Measurements from ENCODE around the gene MAPKAPK5. TPM values are rescaled to one million over a fixed set of nuclear protein-coding genes. Genes with fewer than 3 reads are reported as not detected.

Gene MAPKAPK5
- polyA plus RNA-seq, 3 donors = 25.3 to 58.2 (median 28.2) TPM

DNA sequence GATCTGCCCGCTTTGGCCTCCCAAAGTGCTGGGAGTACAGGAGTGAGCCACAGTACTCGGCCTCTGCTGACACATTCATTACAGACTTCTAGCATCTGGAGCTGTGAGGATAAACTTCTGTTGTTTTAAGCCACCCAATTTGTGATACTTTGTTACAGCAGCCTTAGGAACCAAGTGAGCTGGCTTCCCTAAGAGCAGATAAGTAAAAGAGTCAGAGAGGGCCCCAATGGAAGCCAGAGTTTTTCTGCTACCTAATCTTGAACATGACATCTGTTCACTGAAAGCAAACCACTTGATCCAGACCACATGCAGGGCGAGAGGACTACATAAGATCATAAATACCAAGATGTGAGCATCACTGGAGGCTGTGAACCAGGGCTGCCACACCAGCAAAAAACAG is 3.7 kb upstream of the MAPKAPK5 start:
- intact Hi-C loops (cut with micrococcal nuclease) = no loop called here
- H3K4me2 ChIP-seq (replicated peaks; ENCODE audit: extremely low read depth, low read length, poor library complexity, severe bottlenecking) = no peak overlapping the region
- DNase-seq = no peak
- peaks cover 36% of the 10 kb centered on the region for H3K79me2 ChIP-seq (ENCODE audit: insufficient read depth, low read length)
- H3K36me3 ChIP-seq (replicated peaks in 1 of 2; ENCODE audit: control insufficient read depth in 1 of 2, insufficient read depth in 2 of 2, low read length in 2 of 2) = peaks cover 9 to 14% of the 10 kb centered on the region in 2 donors
- no peak for TF ChIP-seq CTCF (IDR thresholded peaks at IDR 0.05)
- H3K27ac ChIP-seq (ENCODE audit: low read depth in 1 of 2, low read length in 2 of 2) = no peak overlapping the region
- peaks cover 32 to 43% of the 10 kb centered on the region in 2 donors for H3K4me1 ChIP-seq (ENCODE audit: control insufficient read depth in 1 of 2, insufficient read depth in 2 of 2, low read length in 2 of 2)
- H3K4me3 ChIP-seq (replicated peaks in 1 of 3; ENCODE audit: low read depth in 2 of 3, low read length in 3 of 3) = no peak overlapping the region
- Mint-ChIP-seq H3K9me3 (peaks cover 0 to 3% (median 0%) of the 10 kb centered on the region in 7 donors), H3K36me3 (peaks cover 17 to 29% of the 10 kb centered on the region in 2 donors), H3K4me3 (no peak overlapping the region), H3K27me3 (ENCODE audit: low read depth in 3 of 3) (no peaks in the 10 kb centered on the region), H3K4me1 (peaks cover 54% of the 10 kb centered on the region), H3K27ac (peak overlapping the region in 2 of 7 donors; percentile 38 to 42)
- H3K9me3 ChIP-seq (replicated peaks in 1 of 2; ENCODE audit: control insufficient read depth in 1 of 2, insufficient read depth in 1 of 2, low read length in 2 of 2) = no peaks in the 10 kb centered on the region
- no peaks in the 10 kb centered on the region for H3K27me3 ChIP-seq (ENCODE audit: control insufficient read depth in 2 of 2, insufficient read depth in 2 of 2, low read length in 2 of 2)
- H4K20me1 ChIP-seq (ENCODE audit: insufficient read depth, low read length) = peaks cover 5% of the 10 kb centered on the region
- no peak overlapping the region for H2AFZ ChIP-seq (ENCODE audit: insufficient read depth, low read depth, low read length, poor library complexity, severe bottlenecking)
- 100% methylated on average over 2 of the region's 3 CpGs for WGBS (ENCODE audit: insufficient coverage)
- no peak overlapping the region for H3K9ac ChIP-seq (ENCODE audit: insufficient read depth, low read length, poor library complexity, severe bottlenecking)

GRCh38 chr12:111840807-111841206 is 1.2 kb upstream of the MAPKAPK5 start:
- peak overlapping the region; percentile 81 for H2AFZ ChIP-seq (ENCODE audit: insufficient read depth, low read depth, low read length, poor library complexity, severe bottlenecking)
- peaks cover 11 to 19% of the 10 kb centered on the region in 2 donors for H3K36me3 ChIP-seq (replicated peaks in 1 of 2; ENCODE audit: control insufficient read depth in 1 of 2, insufficient read depth in 2 of 2, low read length in 2 of 2)
- WGBS (ENCODE audit: insufficient coverage) = 44% methylated on average over 10 of the region's 11 CpGs
- Mint-ChIP-seq H3K4me1 (peaks cover 47% of the 10 kb centered on the region), H3K9me3 (no peaks in the 10 kb centered on the region), H3K36me3 (peaks cover 25 to 47% of the 10 kb centered on the region in 2 donors), H3K27ac (peak overlapping the region; percentile 94 to 97 (median 96)), H3K4me3 (peak overlapping the region; percentile 93 to 96), H3K27me3 (ENCODE audit: low read depth in 3 of 3) (no peaks in the 10 kb centered on the region)
- peak overlapping the region; percentile 78 to 97 (median 90) for H3K4me3 ChIP-seq (replicated peaks in 1 of 3; ENCODE audit: low read depth in 2 of 3, low read length in 3 of 3)
- peaks cover 27 to 37% of the 10 kb centered on the region in 2 donors for H3K4me1 ChIP-seq (ENCODE audit: control insufficient read depth in 1 of 2, insufficient read depth in 2 of 2, low read length in 2 of 2)
- peak overlapping the region; percentile 90 for H3K4me2 ChIP-seq (replicated peaks; ENCODE audit: extremely low read depth, low read length, poor library complexity, severe bottlenecking)
- intact Hi-C loops (cut with micrococcal nuclease) = loop anchor here in 1 of 2 donors (5.0 kb wide), 3 partner anchors 64 to 566 kb away; partner anchors contain the start of genes ERP29, RPL6 and TMEM116
- peaks cover 60% of the 10 kb centered on the region for H3K79me2 ChIP-seq (ENCODE audit: insufficient read depth, low read length)
- no peak for DNase-seq
- H4K20me1 ChIP-seq (ENCODE audit: insufficient read depth, low read length) = peaks cover 13% of the 10 kb centered on the region
- peak overlapping the region; percentile 98 for H3K9ac ChIP-seq (ENCODE audit: insufficient read depth, low read length, poor library complexity, severe bottlenecking)
- no peaks in the 10 kb centered on the region for H3K27me3 ChIP-seq (ENCODE audit: control insufficient read depth in 2 of 2, insufficient read depth in 2 of 2, low read length in 2 of 2)
- TF ChIP-seq CTCF (IDR thresholded peaks at IDR 0.05) = no peak
- H3K9me3 ChIP-seq (replicated peaks in 1 of 2; ENCODE audit: control insufficient read depth in 1 of 2, insufficient read depth in 1 of 2, low read length in 2 of 2) = no peaks in the 10 kb centered on the region
- peak overlapping the region in 1 of 2 donors; percentile 97 for H3K27ac ChIP-seq (ENCODE audit: low read depth in 1 of 2, low read length in 2 of 2)
